ENCODE results near the gene PHACTR1. TPM values are rescaled to one million over a fixed set of nuclear protein-coding genes. Genes with fewer than 3 reads are reported as not detected.

PHACTR1 gene
- polyA plus RNA-seq, 3 donors: 6.1 to 26.9 (median 7.6) TPM

DNA sequence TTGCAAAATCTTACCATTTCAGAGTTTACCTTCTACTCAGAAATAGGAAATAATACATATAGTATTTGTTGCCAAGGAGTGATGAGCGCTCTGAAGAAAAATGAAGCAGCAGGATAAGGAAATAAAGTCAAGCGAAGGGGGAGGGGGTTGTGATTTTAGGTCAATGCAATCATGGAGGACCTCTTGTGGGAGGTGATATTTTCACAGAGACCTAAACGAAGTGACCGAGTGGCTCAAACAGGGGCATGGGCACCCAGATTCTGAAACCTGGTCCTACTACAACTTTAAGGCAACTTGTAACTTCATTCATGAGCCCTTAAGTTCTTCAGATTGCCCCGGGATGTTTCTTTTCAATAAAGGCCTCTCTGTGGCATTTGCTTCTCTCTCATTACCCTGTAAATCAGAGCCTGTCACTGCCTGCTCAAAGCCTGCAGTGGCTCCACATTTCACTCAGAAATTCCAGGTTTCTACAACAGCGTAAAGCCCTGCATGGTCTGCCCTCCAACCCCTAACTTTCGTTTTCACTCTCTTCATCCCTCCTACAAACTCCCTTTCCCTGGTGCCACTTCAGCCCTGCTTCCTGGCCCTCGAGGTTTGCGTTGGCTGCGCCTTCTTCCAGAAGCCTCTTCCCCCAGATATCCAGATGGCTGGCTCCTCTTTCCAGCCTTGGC, 449.1 kb downstream of the PHACTR1 start:
- H3K4me3 Mint-ChIP-seq: no peak overlapping the region
- no peak overlapping the region for H3K27ac Mint-ChIP-seq
- Histone ChIP-seq H3K4me2 (replicated peaks; ENCODE audit: extremely low read depth, low read length, poor library complexity, severe bottlenecking) (no peak overlapping the region), H2AFZ (ENCODE audit: insufficient read depth, low read depth, low read length, poor library complexity, severe bottlenecking) (no peak overlapping the region), H3K9me3 (replicated peaks in 1 of 2; ENCODE audit: control insufficient read depth in 1 of 2, insufficient read depth in 1 of 2, low read length in 2 of 2) (no peaks in the 10 kb centered on the region), H3K27ac (ENCODE audit: low read depth in 1 of 2, low read length in 2 of 2) (no peak overlapping the region), H3K79me2 (ENCODE audit: insufficient read depth, low read length) (no peaks in the 10 kb centered on the region), H4K20me1 (ENCODE audit: insufficient read depth, low read length) (no peaks in the 10 kb centered on the region), H3K27me3 (ENCODE audit: control insufficient read depth in 2 of 2, insufficient read depth in 2 of 2, low read length in 2 of 2) (no peaks in the 10 kb centered on the region), H3K4me3 (replicated peaks in 1 of 3; ENCODE audit: low read depth in 2 of 3, low read length in 3 of 3) (no peak overlapping the region), H3K36me3 (replicated peaks in 1 of 2; ENCODE audit: control insufficient read depth in 1 of 2, insufficient read depth in 2 of 2, low read length in 2 of 2) (no peaks in the 10 kb centered on the region), H3K4me1 (ENCODE audit: control insufficient read depth in 1 of 2, insufficient read depth in 2 of 2, low read length in 2 of 2) (peaks cover 7 to 10% of the 10 kb centered on the region in 2 donors), H3K9ac (ENCODE audit: insufficient read depth, low read length, poor library complexity, severe bottlenecking) (no peak overlapping the region)
- H3K27me3 Mint-ChIP-seq (ENCODE audit: low read depth in 3 of 3): peaks cover 0 to 3% (median 3%) of the 10 kb centered on the region in 3 donors
- H3K36me3 Mint-ChIP-seq: no peaks in the 10 kb centered on the region
- no peak for DNase-seq
- TF ChIP-seq CTCF (IDR thresholded peaks at IDR 0.05): no peak
- H3K9me3 Mint-ChIP-seq: peaks cover 0 to 3% (median 0%) of the 10 kb centered on the region in 7 donors
- peaks cover 6% of the 10 kb centered on the region for H3K4me1 Mint-ChIP-seq
- WGBS (ENCODE audit: insufficient coverage): 83% methylated on average over 9 of the region's 10 CpGs
- intact Hi-C loops (cut with micrococcal nuclease): no loop called here

DNA sequence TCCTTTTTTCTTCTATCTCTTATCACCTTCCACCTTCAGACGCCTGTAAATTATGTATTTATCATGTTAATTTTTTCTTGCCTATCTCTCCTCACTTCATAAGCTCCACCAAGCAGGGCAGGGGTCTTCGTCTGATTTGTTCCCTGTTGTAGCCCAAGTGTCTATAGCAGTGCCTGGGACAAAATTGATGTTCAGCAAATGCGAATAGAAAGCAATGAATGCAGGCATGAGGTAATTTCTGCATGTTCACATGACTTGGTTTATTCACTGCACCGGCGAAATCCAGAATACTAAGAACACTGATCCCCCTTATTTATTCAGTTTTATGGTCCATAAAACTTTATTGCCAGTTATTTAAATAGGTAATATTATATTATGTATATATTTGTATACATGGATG, 449.7 kb downstream of the PHACTR1 start:
- Histone ChIP-seq H3K4me1 (ENCODE audit: control insufficient read depth in 1 of 2, insufficient read depth in 2 of 2, low read length in 2 of 2) (peaks cover 8 to 10% of the 10 kb centered on the region in 2 donors), H3K27ac (ENCODE audit: low read depth in 1 of 2, low read length in 2 of 2) (no peak overlapping the region), H3K9ac (ENCODE audit: insufficient read depth, low read length, poor library complexity, severe bottlenecking) (no peak overlapping the region), H3K27me3 (ENCODE audit: control insufficient read depth in 2 of 2, insufficient read depth in 2 of 2, low read length in 2 of 2) (no peaks in the 10 kb centered on the region), H2AFZ (ENCODE audit: insufficient read depth, low read depth, low read length, poor library complexity, severe bottlenecking) (no peak overlapping the region), H3K4me2 (replicated peaks; ENCODE audit: extremely low read depth, low read length, poor library complexity, severe bottlenecking) (no peak overlapping the region), H3K9me3 (replicated peaks in 1 of 2; ENCODE audit: control insufficient read depth in 1 of 2, insufficient read depth in 1 of 2, low read length in 2 of 2) (no peaks in the 10 kb centered on the region), H3K4me3 (replicated peaks in 1 of 3; ENCODE audit: low read depth in 2 of 3, low read length in 3 of 3) (no peak overlapping the region), H3K79me2 (ENCODE audit: insufficient read depth, low read length) (no peaks in the 10 kb centered on the region), H4K20me1 (ENCODE audit: insufficient read depth, low read length) (no peaks in the 10 kb centered on the region), H3K36me3 (replicated peaks in 1 of 2; ENCODE audit: control insufficient read depth in 1 of 2, insufficient read depth in 2 of 2, low read length in 2 of 2) (no peaks in the 10 kb centered on the region)
- H3K36me3 Mint-ChIP-seq: no peaks in the 10 kb centered on the region
- peaks cover 9% of the 10 kb centered on the region for H3K4me1 Mint-ChIP-seq
- no peak for DNase-seq
- no peak overlapping the region for H3K27ac Mint-ChIP-seq
- intact Hi-C loops (cut with micrococcal nuclease): no loop called here
- WGBS (ENCODE audit: insufficient coverage): 90% methylated on average over 2 of the region's 5 CpGs
- H3K4me3 Mint-ChIP-seq: no peak overlapping the region
- no peak for TF ChIP-seq CTCF (IDR thresholded peaks at IDR 0.05)
- peaks cover 0 to 3% (median 0%) of the 10 kb centered on the region in 7 donors for H3K9me3 Mint-ChIP-seq
- H3K27me3 Mint-ChIP-seq (ENCODE audit: low read depth in 3 of 3): peaks cover 0 to 3% (median 3%) of the 10 kb centered on the region in 3 donors

Measured in CD14-positive monocyte (primary cell).